HCT116 (cell line): ENCODE results near the gene ROBO1. TPM values are rescaled to one million over a fixed set of nuclear protein-coding genes. Genes with fewer than 3 reads are reported as not detected.

Experiments used
- ATAC-seq: fragments of 200-7000 bp; cut with Tn5 transposase; 2 replicates; pipeline ENCODE4 v1.9.1; 2020; ENCODE audit warnings: mild to moderate bottlenecking, moderate library complexity
- BruUV-seq: library from RNA; stranded (reverse); fragments of 400-500 nt; replicated peaks from 2 replicates; lab custom pipeline; 2021; lab: Mats Ljungman, UMichigan
- CTCF ChIA-PET: fragments of 300-600 bp; sonication (Branson Sonifier 250); formaldehyde crosslinking; loops from one replicate; lab custom pipeline; 2021; ENCODE audit warnings: antibody characterized with exemption; lab: Charles Lee
- POLR2A ChIA-PET: fragments of 300-600, 350-600 bp; sonication (Branson Sonifier 250); formaldehyde crosslinking; loops from one replicate; lab custom pipeline; 2021; ENCODE audit warnings: antibody characterized with exemption; lab: Charles Lee
- RAD21 ChIA-PET, 2 experiments: fragments of 300-600 bp; sonication (Branson Sonifier 250); formaldehyde crosslinking; loops; one replicate each; lab custom pipeline; 2023; ENCODE audit warnings: low total read pairs in 2 of 2; ENCODE audit not compliant: uncharacterized antibody in 2 of 2, unreplicated experiment in 2 of 2, low non-redundant PET in 1 of 2; lab: Charles Lee
- DNase-seq: peaks from one replicate; pipeline ENCODE4 v3.0.0-alpha.2; 2010; ENCODE audit warnings: low read depth, low spot score
- H2AFZ ChIP-seq: fragments of 200-600 bp; shearing (Covaris generic), sonication (generic); 2 replicates; pipeline ENCODE4 v1.6.1; 2017; ENCODE audit warnings: low read depth, mixed run types, mixed read lengths, antibody characterized with exemption, low read length; ENCODE audit not compliant: poor library complexity, severe bottlenecking
- H3K27ac ChIP-seq: 2 replicates; pipeline ENCODE4 v1.5.1; 2012; ENCODE audit warnings: low read depth, low read length
- H3K27me3 ChIP-seq: fragments of 200-600 bp; sonication (generic); 2 replicates; pipeline ENCODE4 v1.6.1; 2016; ENCODE audit warnings: mixed run types, low read length, mixed read lengths; ENCODE audit not compliant: insufficient read depth
- H3K36me3 ChIP-seq, 2 experiments: fragments of 200-500 bp in 1 of 2; fragments of 200-600 bp in 1 of 2; sonication (Bioruptor generic) in 1 of 2; sonication (generic) in 1 of 2; 2 replicates each; pipeline versions ENCODE4 v1.5.1 to v1.6.1; 2014 to 2016; ENCODE audit warnings: low read length in 2 of 2, inconsistent platforms in 1 of 2, mixed read lengths in 1 of 2, mixed run types in 1 of 2; ENCODE audit not compliant: insufficient read depth in 2 of 2, control insufficient read depth in 1 of 2
- H3K4me1 ChIP-seq, 2 experiments: fragments of 200-600 bp in 1 of 2; sonication (generic) in 1 of 2; 2 replicates each; pipeline versions ENCODE4 v1.5.1 to v1.6.1; 2012 to 2017; ENCODE audit warnings: low read length in 2 of 2, inconsistent platforms in 1 of 2, mild to moderate bottlenecking in 1 of 2, mixed read lengths in 1 of 2, mixed run types in 1 of 2, moderate library complexity in 1 of 2; ENCODE audit not compliant: insufficient read depth in 2 of 2, control insufficient read depth in 1 of 2
- H3K4me2 ChIP-seq: fragments of 200-600 bp; sonication (generic); 2 replicates; pipeline ENCODE4 v1.6.1; 2017; ENCODE audit warnings: mixed run types, low read length, mixed read lengths
- H3K4me3 ChIP-seq, 2 experiments: fragments of 200-600 bp in 1 of 2; sonication (generic) in 1 of 2; replicated peaks in 1 of 2; 2 replicates each; pipeline ENCODE4 v1.5.1; 2011 to 2016; ENCODE audit warnings: low read length in 2 of 2, control low read depth in 1 of 2, low read depth in 1 of 2, mild to moderate bottlenecking in 1 of 2, mixed read lengths in 1 of 2, mixed run types in 1 of 2
- H3K79me2 ChIP-seq: fragments of 200-600 bp; sonication (generic); 2 replicates; pipeline ENCODE4 v1.6.1; 2017; ENCODE audit warnings: mild to moderate bottlenecking, mixed run types, low read length, moderate library complexity, mixed read lengths; ENCODE audit not compliant: insufficient read depth
- H3K9ac ChIP-seq: fragments of 200-600 bp; sonication (generic); 2 replicates; pipeline ENCODE4 v1.6.1; 2016; ENCODE audit warnings: low read length, mixed read lengths
- H3K9me2 ChIP-seq: fragments of 200-600 bp; sonication (generic), shearing (Covaris generic); 2 replicates; pipeline ENCODE4 v1.6.1; 2017; ENCODE audit warnings: mixed run types, mild to moderate bottlenecking, moderate library complexity; ENCODE audit not compliant: insufficient read depth
- H3K9me3 ChIP-seq, 2 experiments: fragments of 200-500 bp in 1 of 2; fragments of 200-600 bp in 1 of 2; sonication (Bioruptor generic) in 1 of 2; sonication (generic) in 1 of 2; 2 replicates each; pipeline ENCODE4 v1.6.1; 2014 to 2017; ENCODE audit warnings: low read length in 2 of 2, mixed read lengths in 2 of 2, inconsistent platforms in 1 of 2, low read depth in 1 of 2, mild to moderate bottlenecking in 1 of 2, mixed run types in 1 of 2, moderate library complexity in 1 of 2; ENCODE audit not compliant: control insufficient read depth in 1 of 2, insufficient read depth in 1 of 2
- H4K20me1 ChIP-seq: fragments of 200-600 bp; sonication (generic), shearing (Covaris generic); 2 replicates; pipeline ENCODE4 v1.6.1; 2017; ENCODE audit warnings: mixed run types, mild to moderate bottlenecking, moderate library complexity; ENCODE audit not compliant: insufficient read depth
- CBX3 ChIP-seq: IDR thresholded peaks from 2 replicates; pipeline ENCODE4 v1.6.1; 2012; ENCODE audit warnings: low read depth
- CEBPB ChIP-seq: IDR thresholded peaks from 2 replicates; pipeline ENCODE4 v1.6.1; 2012; ENCODE audit warnings: low read depth
- EGR1 ChIP-seq: IDR thresholded peaks from 2 replicates; pipeline ENCODE4 v1.6.1; 2012; ENCODE audit warnings: low read depth
- ELF1 ChIP-seq: IDR thresholded peaks from 2 replicates; pipeline ENCODE4 v1.6.1; 2012; ENCODE audit warnings: low read depth, borderline replicate concordance
- EZH2 ChIP-seq: fragments of 200-600 bp; sonication (generic); IDR thresholded peaks from 2 replicates; pipeline ENCODE4 v1.6.1; 2017; ENCODE audit warnings: antibody characterized with exemption, mixed run types
- EZH2phosphoT487 ChIP-seq: fragments of 200-600 bp; IDR thresholded peaks from 2 replicates; pipeline ENCODE4 v1.6.1; 2018; ENCODE audit warnings: antibody characterized with exemption, borderline replicate concordance
- FOSL1 ChIP-seq: IDR thresholded peaks from 2 replicates; pipeline ENCODE4 v1.6.1; 2012; ENCODE audit warnings: low read depth
- JUND ChIP-seq: IDR thresholded peaks from 2 replicates; pipeline ENCODE4 v1.6.1; 2012
- POLR2AphosphoS5 ChIP-seq: IDR thresholded peaks from 2 replicates; pipeline ENCODE4 v1.6.1; 2011; ENCODE audit warnings: mild to moderate bottlenecking, low read depth, low read length, moderate library complexity
- RAD21 ChIP-seq: IDR thresholded peaks from 2 replicates; pipeline ENCODE4 v1.6.1; 2012; ENCODE audit warnings: low read depth, mild to moderate bottlenecking
- TCF7L2 ChIP-seq: IDR thresholded peaks from 2 replicates; pipeline ENCODE4 v1.7.0; 2011; ENCODE audit warnings: borderline replicate concordance, inconsistent platforms; ENCODE audit not compliant: insufficient read depth, insufficient read length; ENCODE audit errors: extremely low read depth
- YY1 ChIP-seq: IDR thresholded peaks from 2 replicates; pipeline ENCODE4 v1.6.1; 2011; ENCODE audit warnings: low read length, low read depth, moderate library complexity, mild to moderate bottlenecking; ENCODE audit not compliant: insufficient replicate concordance; ENCODE audit errors: extremely low read depth
- ZFX ChIP-seq: fragments of 450-650 bp; IDR thresholded peaks from 2 replicates; pipeline ENCODE4 v1.6.1; 2017
- ZNF274 ChIP-seq: fragments of 200-500 bp; sonication (Bioruptor generic); IDR thresholded peaks from 2 replicates; pipeline ENCODE4 v1.6.1; 2014; ENCODE audit warnings: mild to moderate bottlenecking, low read depth, low read length, inconsistent platforms
- intact Hi-C: fragments of 100-400 bp; cut with micrococcal nuclease; formaldehyde crosslinking; loops from 2 replicates; pipeline ENCODE4 v1.10.0; 2022
- total RNA-seq: library from RNA; stranded (reverse); gene quantifications from one replicate; pipeline ENCODE4 v1.2.1, GENCODE V29; 2021; ENCODE audit not compliant: unreplicated experiment
- TF ChIP-seq, protein P1 (sequence below): IDR thresholded peaks from 2 replicates; pipeline ENCODE4 v1.6.1; 2011; ENCODE audit warnings: mild to moderate bottlenecking, low read length, moderate library complexity; ENCODE audit not compliant: insufficient replicate concordance; ENCODE audit errors: extremely low read depth
- TF ChIP-seq, protein P2 (sequence below): IDR thresholded peaks from 2 replicates; pipeline ENCODE4 v1.6.1; 2012; ENCODE audit warnings: low read depth
- TF ChIP-seq, protein P3 (sequence below): IDR thresholded peaks from 2 replicates; pipeline ENCODE4 v1.6.1; 2012
- TF ChIP-seq, protein P4 (sequence below): IDR thresholded peaks from 2 replicates; pipeline ENCODE4 v1.6.1; 2012
- TF ChIP-seq, protein P5 (sequence below), 3 experiments: fragments of 200-600 bp in 1 of 3; sonication (generic) in 1 of 3; IDR thresholded peaks in 2 of 3; conservative IDR thresholded peaks in 1 of 3; 2 replicates each; pipeline ENCODE4 v1.5.1; 2012 to 2017; ENCODE audit warnings: low read depth in 2 of 3, low read length in 2 of 3, antibody characterized with exemption in 1 of 3, borderline replicate concordance in 1 of 3, control low read depth in 1 of 3, mild to moderate bottlenecking in 1 of 3, mixed read lengths in 1 of 3, mixed run types in 1 of 3, moderate library complexity in 1 of 3; ENCODE audit not compliant: insufficient read depth in 1 of 3

Gene ROBO1
- total RNA-seq, 1 experiment from 2014 or later: 0.27 TPM

DNA sequence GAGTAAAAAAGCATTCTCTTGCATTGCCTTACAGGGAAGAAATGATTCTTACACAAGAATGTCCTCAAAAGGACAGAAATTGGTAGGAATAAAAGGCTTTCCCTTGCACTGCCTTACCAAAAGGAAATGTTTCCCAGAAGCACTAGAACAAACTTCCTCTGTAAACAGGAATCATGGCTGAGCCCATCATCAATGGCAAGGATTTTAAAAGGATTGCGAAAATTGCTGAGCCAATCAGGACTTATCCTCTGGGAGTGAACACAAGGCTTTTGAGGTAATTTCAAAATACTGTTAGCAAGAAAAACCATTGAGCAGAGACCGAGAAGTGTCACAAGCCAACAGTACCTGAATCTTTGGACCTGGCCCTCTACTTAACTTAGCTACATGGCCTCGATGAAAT lies 897.3 kb downstream of the ROBO1 start:
- ChIA-PET POLR2A (no interaction called here), RAD21 (no interaction called here), CTCF (no interaction called here)
- BruUV-seq: no TSS peak
- TF ChIP-seq FOSL1 (no peak), ELF1 (no peak), YY1 (no peak), POLR2AphosphoS5 (no peak), EGR1 (no peak), EZH2phosphoT487 (no peak), EZH2 (no peak), CBX3 (no peak), RAD21 (no peak), ZNF274 (no peak), ZFX (no peak), TCF7L2 (no peak), JUND (no peak), CEBPB (no peak)
- TF ChIP-seq, protein P1, sequence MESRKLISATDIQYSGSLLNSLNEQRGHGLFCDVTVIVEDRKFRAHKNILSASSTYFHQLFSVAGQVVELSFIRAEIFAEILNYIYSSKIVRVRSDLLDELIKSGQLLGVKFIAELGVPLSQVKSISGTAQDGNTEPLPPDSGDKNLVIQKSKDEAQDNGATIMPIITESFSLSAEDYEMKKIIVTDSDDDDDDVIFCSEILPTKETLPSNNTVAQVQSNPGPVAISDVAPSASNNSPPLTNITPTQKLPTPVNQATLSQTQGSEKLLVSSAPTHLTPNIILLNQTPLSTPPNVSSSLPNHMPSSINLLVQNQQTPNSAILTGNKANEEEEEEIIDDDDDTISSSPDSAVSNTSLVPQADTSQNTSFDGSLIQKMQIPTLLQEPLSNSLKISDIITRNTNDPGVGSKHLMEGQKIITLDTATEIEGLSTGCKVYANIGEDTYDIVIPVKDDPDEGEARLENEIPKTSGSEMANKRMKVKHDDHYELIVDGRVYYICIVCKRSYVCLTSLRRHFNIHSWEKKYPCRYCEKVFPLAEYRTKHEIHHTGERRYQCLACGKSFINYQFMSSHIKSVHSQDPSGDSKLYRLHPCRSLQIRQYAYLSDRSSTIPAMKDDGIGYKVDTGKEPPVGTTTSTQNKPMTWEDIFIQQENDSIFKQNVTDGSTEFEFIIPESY: no peak
- TF ChIP-seq, protein P2, sequence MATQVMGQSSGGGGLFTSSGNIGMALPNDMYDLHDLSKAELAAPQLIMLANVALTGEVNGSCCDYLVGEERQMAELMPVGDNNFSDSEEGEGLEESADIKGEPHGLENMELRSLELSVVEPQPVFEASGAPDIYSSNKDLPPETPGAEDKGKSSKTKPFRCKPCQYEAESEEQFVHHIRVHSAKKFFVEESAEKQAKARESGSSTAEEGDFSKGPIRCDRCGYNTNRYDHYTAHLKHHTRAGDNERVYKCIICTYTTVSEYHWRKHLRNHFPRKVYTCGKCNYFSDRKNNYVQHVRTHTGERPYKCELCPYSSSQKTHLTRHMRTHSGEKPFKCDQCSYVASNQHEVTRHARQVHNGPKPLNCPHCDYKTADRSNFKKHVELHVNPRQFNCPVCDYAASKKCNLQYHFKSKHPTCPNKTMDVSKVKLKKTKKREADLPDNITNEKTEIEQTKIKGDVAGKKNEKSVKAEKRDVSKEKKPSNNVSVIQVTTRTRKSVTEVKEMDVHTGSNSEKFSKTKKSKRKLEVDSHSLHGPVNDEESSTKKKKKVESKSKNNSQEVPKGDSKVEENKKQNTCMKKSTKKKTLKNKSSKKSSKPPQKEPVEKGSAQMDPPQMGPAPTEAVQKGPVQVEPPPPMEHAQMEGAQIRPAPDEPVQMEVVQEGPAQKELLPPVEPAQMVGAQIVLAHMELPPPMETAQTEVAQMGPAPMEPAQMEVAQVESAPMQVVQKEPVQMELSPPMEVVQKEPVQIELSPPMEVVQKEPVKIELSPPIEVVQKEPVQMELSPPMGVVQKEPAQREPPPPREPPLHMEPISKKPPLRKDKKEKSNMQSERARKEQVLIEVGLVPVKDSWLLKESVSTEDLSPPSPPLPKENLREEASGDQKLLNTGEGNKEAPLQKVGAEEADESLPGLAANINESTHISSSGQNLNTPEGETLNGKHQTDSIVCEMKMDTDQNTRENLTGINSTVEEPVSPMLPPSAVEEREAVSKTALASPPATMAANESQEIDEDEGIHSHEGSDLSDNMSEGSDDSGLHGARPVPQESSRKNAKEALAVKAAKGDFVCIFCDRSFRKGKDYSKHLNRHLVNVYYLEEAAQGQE: no peak
- TF ChIP-seq, protein P3, sequence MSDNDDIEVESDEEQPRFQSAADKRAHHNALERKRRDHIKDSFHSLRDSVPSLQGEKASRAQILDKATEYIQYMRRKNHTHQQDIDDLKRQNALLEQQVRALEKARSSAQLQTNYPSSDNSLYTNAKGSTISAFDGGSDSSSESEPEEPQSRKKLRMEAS: no peak
- TF ChIP-seq, protein P4, sequence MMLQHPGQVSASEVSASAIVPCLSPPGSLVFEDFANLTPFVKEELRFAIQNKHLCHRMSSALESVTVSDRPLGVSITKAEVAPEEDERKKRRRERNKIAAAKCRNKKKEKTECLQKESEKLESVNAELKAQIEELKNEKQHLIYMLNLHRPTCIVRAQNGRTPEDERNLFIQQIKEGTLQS: no peak
- TF ChIP-seq, protein P5, sequence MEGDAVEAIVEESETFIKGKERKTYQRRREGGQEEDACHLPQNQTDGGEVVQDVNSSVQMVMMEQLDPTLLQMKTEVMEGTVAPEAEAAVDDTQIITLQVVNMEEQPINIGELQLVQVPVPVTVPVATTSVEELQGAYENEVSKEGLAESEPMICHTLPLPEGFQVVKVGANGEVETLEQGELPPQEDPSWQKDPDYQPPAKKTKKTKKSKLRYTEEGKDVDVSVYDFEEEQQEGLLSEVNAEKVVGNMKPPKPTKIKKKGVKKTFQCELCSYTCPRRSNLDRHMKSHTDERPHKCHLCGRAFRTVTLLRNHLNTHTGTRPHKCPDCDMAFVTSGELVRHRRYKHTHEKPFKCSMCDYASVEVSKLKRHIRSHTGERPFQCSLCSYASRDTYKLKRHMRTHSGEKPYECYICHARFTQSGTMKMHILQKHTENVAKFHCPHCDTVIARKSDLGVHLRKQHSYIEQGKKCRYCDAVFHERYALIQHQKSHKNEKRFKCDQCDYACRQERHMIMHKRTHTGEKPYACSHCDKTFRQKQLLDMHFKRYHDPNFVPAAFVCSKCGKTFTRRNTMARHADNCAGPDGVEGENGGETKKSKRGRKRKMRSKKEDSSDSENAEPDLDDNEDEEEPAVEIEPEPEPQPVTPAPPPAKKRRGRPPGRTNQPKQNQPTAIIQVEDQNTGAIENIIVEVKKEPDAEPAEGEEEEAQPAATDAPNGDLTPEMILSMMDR (IDR thresholded peaks at IDR 0.05 in 2 of 3, conservative IDR thresholded peaks at IDR 0.05 in 1 of 3; ENCODE audit: borderline replicate concordance in 1 of 3, insufficient read depth in 1 of 3, low read depth in 2 of 3, low read length in 2 of 3): no peak
- intact Hi-C loops: no loop called here
- Histone ChIP-seq H4K20me1 (no peaks in the 10 kb centered on the region), H3K4me1 (no peaks in the 10 kb centered on the region), H3K4me2 (no peak overlapping the region), H2AFZ (no peak overlapping the region), H3K36me3 (no peaks in the 10 kb centered on the region; a peak in 1 of 4 replicates), H3K9me2 (no peaks in the 10 kb centered on the region), H3K79me2 (no peaks in the 10 kb centered on the region), H3K4me3 (no peak overlapping the region), H3K9ac (no peak overlapping the region), H3K27ac (no peak overlapping the region), H3K9me3 (peaks cover 2 to 9% of the 10 kb centered on the region in 2 experiments; a peak in 3 of 4 replicates), H3K27me3 (no peaks in the 10 kb centered on the region)
- no peak for ATAC-seq
- DNase-seq: no peak
